Neural progenitor cell (in vitro differentiated cells): ENCODE data around the gene SEC24A. TPM values are rescaled to one million over a fixed set of nuclear protein-coding genes. Genes with fewer than 3 reads are reported as not detected.
"Not testable (repeated sequence)": the region's sequence is repeated elsewhere in the genome, so short reads cannot be mapped to it uniquely, and the experiment has no call there.

Experiments used
- DNase-seq: peaks from one replicate; pipeline ENCODE4 v3.0.0-alpha.2; 2016; ENCODE audit warnings: low spot score
- H2AFZ ChIP-seq: fragments of 200-600 bp; sonication (generic); replicated peaks from 2 replicates; pipeline ENCODE4 v1.6.1; 2016; ENCODE audit warnings: antibody characterized with exemption
- H3F3A ChIP-seq: fragments of 200-600 bp; sonication (generic); 2 replicates; pipeline ENCODE4 v1.6.1; 2016; ENCODE audit warnings: antibody characterized with exemption, low read depth
- H3K27ac ChIP-seq: fragments of 200-600 bp; sonication (generic); 2 replicates; pipeline ENCODE4 v1.5.1; 2016; ENCODE audit warnings: mild to moderate bottlenecking
- H3K27me3 ChIP-seq: fragments of 200-600 bp; sonication (generic); 2 replicates; pipeline ENCODE4 v1.6.1; 2016; ENCODE audit warnings: mild to moderate bottlenecking, moderate library complexity
- H3K36me3 ChIP-seq: fragments of 200-600 bp; sonication (generic); 2 replicates; pipeline ENCODE4 v1.5.1; 2016
- H3K4me1 ChIP-seq: fragments of 200-600 bp; sonication (generic); 2 replicates; pipeline ENCODE4 v1.6.1; 2016; ENCODE audit warnings: mixed run types
- H3K4me2 ChIP-seq: fragments of 200-600 bp; sonication (generic); 2 replicates; pipeline ENCODE4 v1.6.1; 2016
- H3K4me3 ChIP-seq: fragments of 200-600 bp; sonication (generic); 2 replicates; pipeline ENCODE4 v1.5.1; 2016
- H3K79me2 ChIP-seq: fragments of 200-600 bp; sonication (generic); 2 replicates; pipeline ENCODE4 v1.6.1; 2016; ENCODE audit warnings: low read depth
- H3K9ac ChIP-seq: fragments of 200-600 bp; sonication (generic); 2 replicates; pipeline ENCODE4 v1.6.1; 2016
- H3K9me3 ChIP-seq: fragments of 200-600 bp; sonication (generic); 2 replicates; pipeline ENCODE4 v1.5.1; 2016; ENCODE audit warnings: low read depth
- H4K20me1 ChIP-seq: fragments of 200-600 bp; sonication (generic); 2 replicates; pipeline ENCODE4 v1.6.1; 2016; ENCODE audit warnings: low read depth
- H3K27ac Mint-ChIP-seq: 3 replicates; pipeline ENCODE4 v1.8.0; 2021; ENCODE audit warnings: mixed read lengths
- H3K27me3 Mint-ChIP-seq: 2 replicates; pipeline ENCODE4 v1.8.0; 2022; ENCODE audit warnings: low read depth, mild to moderate bottlenecking, inconsistent platforms, moderate library complexity, mixed read lengths; ENCODE audit not compliant: insufficient read depth
- H3K36me3 Mint-ChIP-seq: 3 replicates; pipeline ENCODE4 v1.8.0; 2021; ENCODE audit warnings: mixed read lengths
- H3K4me1 Mint-ChIP-seq: 3 replicates; pipeline ENCODE4 v1.8.0; 2021; ENCODE audit warnings: mixed read lengths
- H3K4me3 Mint-ChIP-seq: 3 replicates; pipeline ENCODE4 v1.8.0; 2021; ENCODE audit warnings: mild to moderate bottlenecking, moderate library complexity, mixed read lengths
- H3K9me3 Mint-ChIP-seq: 3 replicates; pipeline ENCODE4 v1.8.0; 2020; ENCODE audit warnings: mixed read lengths
- EZH2 ChIP-seq: fragments of 200-600 bp; sonication (generic); IDR thresholded peaks from 2 replicates; pipeline ENCODE4 v1.6.1; 2017; ENCODE audit warnings: antibody characterized with exemption, mild to moderate bottlenecking, moderate library complexity
- EZH2phosphoT487 ChIP-seq: fragments of 200-600 bp; sonication (generic); IDR thresholded peaks from 2 replicates; pipeline ENCODE4 v1.6.1; 2017; ENCODE audit warnings: antibody characterized with exemption
- total RNA-seq: library from RNA; depleted of rRNA; stranded (reverse); fragments of >200 nt; gene quantifications from 2 replicates; pipeline ENCODE4 v1.2.3, GENCODE V29; 2015; ENCODE audit warnings: low replicate concordance
- TF ChIP-seq, protein P1 (sequence below): fragments of 200-600 bp; sonication (generic); IDR thresholded peaks from 2 replicates; pipeline ENCODE4 v1.5.1; 2017; ENCODE audit warnings: antibody characterized with exemption, mild to moderate bottlenecking

Gene SEC24A
- total RNA-seq, 1 donor from 2014 or later, result 14.3 TPM

GRCh38 chr5:134642931-134643530, 5.6 kb upstream of the SEC24A start:
- Histone ChIP-seq H3K27ac (no peak overlapping the region), H3K79me2 (no peaks in the 10 kb centered on the region), H3K9ac (no peak overlapping the region), H3K4me2 (no peak overlapping the region), H3K4me1 (no peaks in the 10 kb centered on the region), H3K27me3 (no peaks in the 10 kb centered on the region), H4K20me1 (no peaks in the 10 kb centered on the region), H3K9me3 (no peaks in the 10 kb centered on the region), H2AFZ (no peak overlapping the region), H3K4me3 (no peak overlapping the region), H3K36me3 (no peaks in the 10 kb centered on the region), H3F3A (peaks cover 5% of the 10 kb centered on the region)
- Mint-ChIP-seq H3K27ac (peak overlapping the region; percentile 13), H3K27me3 (peaks cover 2% of the 10 kb centered on the region), H3K36me3 (no peaks in the 10 kb centered on the region), H3K4me3 (no peak overlapping the region), H3K4me1 (peaks cover 6% of the 10 kb centered on the region), H3K9me3 (no peaks in the 10 kb centered on the region)
- no peak for DNase-seq
- no peak for TF ChIP-seq EZH2phosphoT487
- TF ChIP-seq, protein P1, sequence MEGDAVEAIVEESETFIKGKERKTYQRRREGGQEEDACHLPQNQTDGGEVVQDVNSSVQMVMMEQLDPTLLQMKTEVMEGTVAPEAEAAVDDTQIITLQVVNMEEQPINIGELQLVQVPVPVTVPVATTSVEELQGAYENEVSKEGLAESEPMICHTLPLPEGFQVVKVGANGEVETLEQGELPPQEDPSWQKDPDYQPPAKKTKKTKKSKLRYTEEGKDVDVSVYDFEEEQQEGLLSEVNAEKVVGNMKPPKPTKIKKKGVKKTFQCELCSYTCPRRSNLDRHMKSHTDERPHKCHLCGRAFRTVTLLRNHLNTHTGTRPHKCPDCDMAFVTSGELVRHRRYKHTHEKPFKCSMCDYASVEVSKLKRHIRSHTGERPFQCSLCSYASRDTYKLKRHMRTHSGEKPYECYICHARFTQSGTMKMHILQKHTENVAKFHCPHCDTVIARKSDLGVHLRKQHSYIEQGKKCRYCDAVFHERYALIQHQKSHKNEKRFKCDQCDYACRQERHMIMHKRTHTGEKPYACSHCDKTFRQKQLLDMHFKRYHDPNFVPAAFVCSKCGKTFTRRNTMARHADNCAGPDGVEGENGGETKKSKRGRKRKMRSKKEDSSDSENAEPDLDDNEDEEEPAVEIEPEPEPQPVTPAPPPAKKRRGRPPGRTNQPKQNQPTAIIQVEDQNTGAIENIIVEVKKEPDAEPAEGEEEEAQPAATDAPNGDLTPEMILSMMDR, result no peak
- no peak for TF ChIP-seq EZH2

DNA sequence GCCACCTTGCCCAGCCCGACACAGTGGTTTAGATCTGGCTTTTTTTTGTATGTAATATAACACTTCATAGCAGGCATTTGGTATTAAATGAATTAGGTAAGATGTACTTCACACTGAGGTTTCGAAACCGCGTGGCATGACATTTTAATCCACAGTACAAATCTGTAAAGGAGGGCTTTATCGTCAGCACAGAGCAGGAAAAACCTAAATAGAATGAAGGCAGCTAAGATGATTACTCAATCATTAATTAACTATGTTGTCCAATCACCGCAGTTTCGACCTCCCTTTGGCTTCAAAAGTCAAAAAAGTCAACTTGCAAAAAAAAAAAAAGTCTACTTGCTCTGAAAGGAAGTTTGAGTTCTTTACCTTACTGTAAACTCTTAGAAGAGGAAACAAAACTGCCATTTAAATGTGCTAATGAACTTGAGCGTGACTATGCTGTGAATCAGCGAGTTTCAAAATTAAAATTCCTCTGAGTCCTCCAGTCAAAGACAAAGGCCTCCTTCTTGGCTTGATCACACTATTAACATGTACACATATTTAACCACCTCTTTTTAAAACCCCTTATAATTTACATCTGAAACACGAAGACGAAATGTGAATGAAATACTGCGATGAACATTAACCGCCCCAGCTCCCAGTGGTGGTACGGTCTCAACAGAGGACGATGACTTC, 698 bp upstream of the SEC24A start:
- peak overlapping the region; percentile 77 for H3K4me2 ChIP-seq
- Mint-ChIP-seq H3K36me3 (peaks cover 2% of the 10 kb centered on the region), H3K27ac (peak overlapping the region; percentile 76)

DNA sequence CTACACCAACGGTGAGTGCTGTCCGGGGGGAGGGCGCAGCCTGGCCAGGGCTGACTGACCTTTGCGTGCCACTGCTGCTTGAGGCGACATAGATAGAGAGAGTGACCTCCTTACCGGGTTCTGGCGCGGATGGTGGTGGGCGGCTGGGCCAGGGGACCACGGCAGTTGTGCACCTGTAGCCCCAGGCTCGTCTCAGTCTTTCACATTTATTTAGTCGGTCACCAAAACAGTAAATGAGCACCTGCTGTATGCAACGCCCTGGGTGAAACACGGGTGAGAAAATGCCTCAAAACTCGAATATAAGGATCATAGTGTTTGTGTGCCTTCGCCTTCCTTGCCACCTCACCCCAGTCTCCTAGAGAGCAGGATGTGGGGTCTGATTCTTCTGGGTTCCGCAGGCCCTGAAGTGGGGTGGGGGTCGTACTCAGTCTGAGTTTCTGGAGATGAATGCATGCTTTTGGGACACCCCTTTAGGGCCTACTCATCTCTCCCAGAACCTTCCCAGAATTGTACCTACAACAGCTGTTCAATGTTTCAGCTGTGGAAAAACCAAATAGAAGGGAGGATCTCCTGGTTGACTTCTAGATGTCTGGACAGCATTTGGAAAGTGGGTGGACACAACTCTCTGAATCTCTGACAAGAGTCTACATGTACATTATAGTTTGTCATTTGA, 714 bp downstream of the SEC24A start:
- H3K79me2 ChIP-seq, result peaks cover 56% of the 10 kb centered on the region

More for the DNA sequence above, 698 bp upstream of the SEC24A start:
- Histone ChIP-seq H3F3A (peaks cover 14% of the 10 kb centered on the region), H3K9me3 (no peaks in the 10 kb centered on the region), H3K27me3 (no peaks in the 10 kb centered on the region), H3K4me1 (peaks cover 9% of the 10 kb centered on the region), H3K9ac (peak overlapping the region; percentile 27), H2AFZ (peak overlapping the region; percentile 68), H4K20me1 (peaks cover 6% of the 10 kb centered on the region), H3K36me3 (no peaks in the 10 kb centered on the region), H3K27ac (no peak overlapping the region), H3K4me3 (peak overlapping the region; percentile 95), H3K79me2 (peaks cover 41% of the 10 kb centered on the region)
- TF ChIP-seq, protein P1, result no peak
- TF ChIP-seq EZH2phosphoT487 (no peak), EZH2 (no peak)
- H3K4me1 Mint-ChIP-seq, result peaks cover 18% of the 10 kb centered on the region
- no peak for DNase-seq
- no peaks in the 10 kb centered on the region for H3K9me3 Mint-ChIP-seq
- peaks cover 3% of the 10 kb centered on the region for H3K27me3 Mint-ChIP-seq
- H3K4me3 Mint-ChIP-seq, result peak overlapping the region; percentile 99

GRCh38 chr5:134650660-134651059, 2.1 kb downstream of the SEC24A start:
- H2AFZ ChIP-seq, H3K27me3 Mint-ChIP-seq, H3K4me1 ChIP-seq, H3K4me2 ChIP-seq, H3K27ac ChIP-seq, H3K9me3 ChIP-seq, H3K27ac Mint-ChIP-seq, H4K20me1 ChIP-seq, H3K36me3 Mint-ChIP-seq, H3K36me3 ChIP-seq, H3K9ac ChIP-seq, H3K27me3 ChIP-seq, DNase-seq, H3K4me3 ChIP-seq, H3K9me3 Mint-ChIP-seq: not testable (repeated sequence)
- peaks cover 69% of the 10 kb centered on the region for H3K79me2 ChIP-seq
- Mint-ChIP-seq H3K4me3 (peak overlapping the region; percentile 48), H3K4me1 (peaks cover 18% of the 10 kb centered on the region)
- H3F3A ChIP-seq, result peaks cover 14% of the 10 kb centered on the region

More for the DNA sequence above, 714 bp downstream of the SEC24A start:
- peak overlapping the region; percentile 95 for H3K4me3 ChIP-seq
- H2AFZ ChIP-seq, result peak overlapping the region; percentile 68
- Mint-ChIP-seq H3K4me1 (peaks cover 18% of the 10 kb centered on the region), H3K4me3 (peak overlapping the region; percentile 99), H3K36me3 (peaks cover 2% of the 10 kb centered on the region), H3K9me3 (no peaks in the 10 kb centered on the region), H3K27me3 (peaks cover 4% of the 10 kb centered on the region), H3K27ac (peak overlapping the region; percentile 97)
- DNase-seq, result no peak
- H3K4me2 ChIP-seq, result peak overlapping the region; percentile 77
- H3K36me3 ChIP-seq, result no peaks in the 10 kb centered on the region
- H3K27ac ChIP-seq, result peak overlapping the region; percentile 5
- H3K27me3 ChIP-seq, result no peaks in the 10 kb centered on the region
- H3K9me3 ChIP-seq, result no peaks in the 10 kb centered on the region
- no peak for TF ChIP-seq EZH2
- TF ChIP-seq, protein P1, result no peak
- no peak for TF ChIP-seq EZH2phosphoT487
- peak overlapping the region; percentile 83 for H3K9ac ChIP-seq
- H4K20me1 ChIP-seq, result peaks cover 6% of the 10 kb centered on the region
- H3K4me1 ChIP-seq, result peaks cover 9% of the 10 kb centered on the region
- peaks cover 14% of the 10 kb centered on the region for H3F3A ChIP-seq
